Measurements from ENCODE around the gene COA7.

Gene COA7

DNA sequence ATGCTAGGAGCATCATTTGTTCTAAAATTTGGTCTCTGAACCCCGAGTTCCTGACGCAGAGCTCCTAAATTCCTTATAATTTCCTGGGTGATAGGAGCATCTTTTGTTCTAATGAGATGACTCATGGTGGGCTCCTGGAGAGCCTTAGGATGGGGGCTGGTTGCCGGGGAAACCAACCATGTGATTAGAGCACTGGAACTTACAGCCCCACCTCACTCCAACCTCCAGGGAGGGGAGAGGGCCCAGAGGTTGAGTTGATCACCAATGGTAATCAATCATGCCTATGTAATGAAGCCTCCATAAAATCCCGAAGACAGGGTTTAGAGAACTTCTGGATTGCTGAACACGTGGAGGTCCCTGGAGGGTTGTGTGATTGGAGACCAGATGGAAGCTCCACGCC is 57.5 kb downstream of the COA7 start:
- no peaks in the 10 kb centered on the region for H3K9me2 ChIP-seq (replicated peaks; ENCODE audit: insufficient read depth, low read length)
- TF ChIP-seq EZH2 (optimal IDR thresholded peaks at IDR 0.05; ENCODE audit: low read depth, low read length) = no peak
- DNase-seq = no peak
- no peaks in the 10 kb centered on the region for H3K9me3 ChIP-seq (replicated peaks; ENCODE audit: insufficient read depth, low read length)
- no peaks in the 10 kb centered on the region for H3K27me3 ChIP-seq (replicated peaks; ENCODE audit: insufficient read depth, low read length)
- no peaks in the 10 kb centered on the region for H4K20me1 ChIP-seq (ENCODE audit: insufficient read depth, low read length)
- no peak overlapping the region for H3K4me2 ChIP-seq (ENCODE audit: low read depth, low read length)
- no peaks in the 10 kb centered on the region for H3K79me2 ChIP-seq (ENCODE audit: low read length)
- no peak overlapping the region for H2AFZ ChIP-seq (ENCODE audit: low read length)
- H3F3A ChIP-seq (ENCODE audit: insufficient read depth, low read length) = peaks cover 19% of the 10 kb centered on the region
- no peak overlapping the region for H3K9ac ChIP-seq (ENCODE audit: low read length)
- H3K36me3 ChIP-seq (replicated peaks; ENCODE audit: insufficient read depth, low read length) = no peaks in the 10 kb centered on the region
- H3K4me1 ChIP-seq (ENCODE audit: low read length) = peaks cover 28% of the 10 kb centered on the region
- no peak overlapping the region for H3K27ac ChIP-seq (ENCODE audit: low read length)
- no peak overlapping the region for H3K4me3 ChIP-seq (ENCODE audit: low read length)

DNA sequence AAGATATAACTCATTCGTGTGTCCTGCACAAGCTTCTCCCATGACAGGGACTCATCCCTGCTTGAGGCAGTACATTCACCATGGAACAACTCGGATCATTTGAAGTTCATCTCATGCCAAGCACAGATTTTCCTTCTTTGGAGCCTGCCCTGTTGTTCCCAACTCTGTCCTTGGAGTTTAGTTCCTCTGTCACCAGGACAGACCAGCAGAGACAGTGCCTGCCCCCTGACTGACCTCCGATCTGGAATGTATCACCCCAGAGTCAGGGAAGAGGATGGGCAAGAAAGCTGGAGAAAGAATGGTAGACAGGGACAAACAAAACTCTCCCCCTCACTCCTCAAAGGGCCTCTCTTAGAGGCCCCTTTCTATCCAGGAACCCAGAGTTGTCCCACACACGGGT is 60.2 kb downstream of the COA7 start:
- H3K4me1 ChIP-seq (ENCODE audit: low read length) = peaks cover 35% of the 10 kb centered on the region
- no peaks in the 10 kb centered on the region for H3K9me2 ChIP-seq (replicated peaks; ENCODE audit: insufficient read depth, low read length)
- no peak overlapping the region; the same call in 1 of the 2 replicates for H3K4me3 ChIP-seq (ENCODE audit: low read length)
- no peaks in the 10 kb centered on the region for H3K9me3 ChIP-seq (replicated peaks; ENCODE audit: insufficient read depth, low read length)
- H3K9ac ChIP-seq (ENCODE audit: low read length) = peak overlapping the region; percentile 60
- peak overlapping the region; percentile 94 for H3K27ac ChIP-seq (ENCODE audit: low read length)
- H3K4me2 ChIP-seq (ENCODE audit: low read depth, low read length) = peak overlapping the region; percentile 58
- H3K36me3 ChIP-seq (replicated peaks; ENCODE audit: insufficient read depth, low read length) = no peaks in the 10 kb centered on the region
- no peaks in the 10 kb centered on the region for H3K27me3 ChIP-seq (replicated peaks; ENCODE audit: insufficient read depth, low read length)
- peak overlapping the region; percentile 73 for H2AFZ ChIP-seq (ENCODE audit: low read length)
- peaks cover 21% of the 10 kb centered on the region for H3F3A ChIP-seq (ENCODE audit: insufficient read depth, low read length)
- TF ChIP-seq EZH2phosphoT487 (IDR thresholded peaks at IDR 0.05; ENCODE audit: low read length) (no peak), CTCF (IDR thresholded peaks at IDR 0.05; ENCODE audit: low read length) (no peak), EZH2 (optimal IDR thresholded peaks at IDR 0.05; ENCODE audit: low read depth, low read length) (no peak)
- H4K20me1 ChIP-seq (ENCODE audit: insufficient read depth, low read length) = no peaks in the 10 kb centered on the region
- DNase-seq = no peak
- no peaks in the 10 kb centered on the region for H3K79me2 ChIP-seq (ENCODE audit: low read length)

DNA sequence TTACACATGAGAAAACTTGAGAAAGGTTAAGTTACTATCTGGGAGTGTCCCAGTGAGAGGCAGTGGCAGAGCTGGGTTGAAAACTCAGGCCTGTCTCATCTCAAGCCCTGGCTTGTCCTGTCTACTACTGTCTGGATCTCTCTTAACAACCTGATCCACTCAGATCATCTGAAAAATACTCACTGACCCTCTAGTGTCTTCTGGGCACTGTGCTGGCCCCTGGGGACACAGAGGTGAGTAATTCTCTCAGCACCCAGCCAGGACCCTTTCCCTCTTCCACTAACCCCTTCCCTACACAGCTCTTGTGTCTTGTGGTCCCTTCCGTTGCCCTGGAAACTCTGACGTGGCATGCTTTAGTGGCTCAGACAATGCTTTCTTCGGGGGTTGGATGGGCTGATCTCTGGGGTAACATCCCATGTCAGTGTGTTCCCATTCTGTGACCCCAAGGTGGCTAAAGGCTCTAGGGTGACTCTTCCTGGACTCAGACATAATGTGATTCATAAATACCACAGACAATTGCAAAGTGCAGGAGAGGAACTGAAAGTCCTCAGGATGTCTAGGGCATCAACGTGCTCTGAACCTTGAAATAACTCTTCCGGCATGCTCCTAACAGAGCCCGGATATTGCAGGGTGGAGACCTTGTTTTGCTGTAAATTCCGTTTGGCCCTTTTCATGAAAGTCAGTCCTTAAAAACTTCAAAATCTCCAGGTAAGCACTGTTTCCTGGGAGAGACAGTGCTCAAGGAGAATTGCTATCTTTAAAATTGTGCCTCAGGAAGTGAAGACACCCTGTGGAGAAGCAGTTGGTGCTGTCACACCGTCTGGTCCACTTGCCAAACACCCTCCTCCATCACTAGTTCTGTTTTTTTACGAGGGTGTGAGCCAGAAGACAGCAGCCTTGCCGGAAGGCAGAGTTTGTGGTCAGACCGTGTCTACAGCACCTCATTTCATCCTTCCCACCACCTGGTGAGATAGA is 61.1 kb downstream of the COA7 start:
- H3K9me2 ChIP-seq (replicated peaks; ENCODE audit: insufficient read depth, low read length) = no peaks in the 10 kb centered on the region
- peak overlapping the region; percentile 73 for H2AFZ ChIP-seq (ENCODE audit: low read length)
- H4K20me1 ChIP-seq (ENCODE audit: insufficient read depth, low read length) = no peaks in the 10 kb centered on the region
- H3K79me2 ChIP-seq (ENCODE audit: low read length) = no peaks in the 10 kb centered on the region
- DNase-seq = peak; percentile 82
- peak overlapping the region; percentile 94 for H3K27ac ChIP-seq (ENCODE audit: low read length)
- H3K4me3 ChIP-seq (ENCODE audit: low read length) = peak overlapping the region; percentile 24; the same call in 1 of the 2 replicates
- H3F3A ChIP-seq (ENCODE audit: insufficient read depth, low read length) = peaks cover 21% of the 10 kb centered on the region
- peak overlapping the region; percentile 60 for H3K9ac ChIP-seq (ENCODE audit: low read length)
- peak overlapping the region; percentile 58 for H3K4me2 ChIP-seq (ENCODE audit: low read depth, low read length)
- H3K9me3 ChIP-seq (replicated peaks; ENCODE audit: insufficient read depth, low read length) = no peaks in the 10 kb centered on the region
- TF ChIP-seq EZH2phosphoT487 (IDR thresholded peaks at IDR 0.05; ENCODE audit: low read length) (no peak), EZH2 (optimal IDR thresholded peaks at IDR 0.05; ENCODE audit: low read depth, low read length) (no peak), CTCF (IDR thresholded peaks at IDR 0.05; ENCODE audit: low read length) (no peak)
- H3K4me1 ChIP-seq (ENCODE audit: low read length) = peaks cover 35% of the 10 kb centered on the region
- no peaks in the 10 kb centered on the region for H3K36me3 ChIP-seq (replicated peaks; ENCODE audit: insufficient read depth, low read length)
- H3K27me3 ChIP-seq (replicated peaks; ENCODE audit: insufficient read depth, low read length) = no peaks in the 10 kb centered on the region

Data from MM.1S (cell line).